HL-60 (cell line): ENCODE results near the gene SPON1.

ENCODE experiments used
- GABPA ChIP-seq: IDR thresholded peaks from 2 replicates; pipeline ENCODE4 v1.6.1; 2012; ENCODE audit warnings: low read depth
- POLR2AphosphoS5 ChIP-seq: IDR thresholded peaks from 2 replicates; pipeline ENCODE4 v1.6.1; 2012; ENCODE audit warnings: low read depth
- TF ChIP-seq, protein P1 (sequence below): IDR thresholded peaks from one replicate; pipeline ENCODE4 v1.5.1; 2011; ENCODE audit warnings: low read length, control low read depth, inconsistent platforms; ENCODE audit not compliant: insufficient read depth
- TF ChIP-seq, protein P2 (sequence below): IDR thresholded peaks from 2 replicates; pipeline ENCODE4 v1.6.1; 2012; ENCODE audit warnings: low read depth; ENCODE audit not compliant: insufficient replicate concordance

DNA sequence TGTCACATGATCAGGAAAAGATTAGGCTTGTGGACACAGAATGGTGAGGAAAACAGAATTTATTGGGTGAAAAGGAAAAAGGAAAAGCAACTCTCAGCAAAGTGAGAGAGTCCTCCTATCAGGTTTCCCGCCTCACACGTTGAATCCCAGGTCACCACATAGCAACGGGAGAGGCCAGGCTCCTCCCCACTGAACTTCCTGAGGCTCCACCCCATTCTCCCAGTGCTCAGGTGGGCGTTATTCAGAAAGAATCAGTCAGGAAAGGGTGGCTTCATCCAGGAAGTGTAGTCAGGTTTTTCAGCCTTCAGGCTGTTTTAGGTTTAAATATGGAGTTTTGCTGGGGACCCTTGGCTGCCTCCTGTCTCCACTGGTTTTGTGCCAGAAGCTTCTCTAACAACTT, 66.9 kb downstream of the SPON1 start:
- TF ChIP-seq, protein P1, sequence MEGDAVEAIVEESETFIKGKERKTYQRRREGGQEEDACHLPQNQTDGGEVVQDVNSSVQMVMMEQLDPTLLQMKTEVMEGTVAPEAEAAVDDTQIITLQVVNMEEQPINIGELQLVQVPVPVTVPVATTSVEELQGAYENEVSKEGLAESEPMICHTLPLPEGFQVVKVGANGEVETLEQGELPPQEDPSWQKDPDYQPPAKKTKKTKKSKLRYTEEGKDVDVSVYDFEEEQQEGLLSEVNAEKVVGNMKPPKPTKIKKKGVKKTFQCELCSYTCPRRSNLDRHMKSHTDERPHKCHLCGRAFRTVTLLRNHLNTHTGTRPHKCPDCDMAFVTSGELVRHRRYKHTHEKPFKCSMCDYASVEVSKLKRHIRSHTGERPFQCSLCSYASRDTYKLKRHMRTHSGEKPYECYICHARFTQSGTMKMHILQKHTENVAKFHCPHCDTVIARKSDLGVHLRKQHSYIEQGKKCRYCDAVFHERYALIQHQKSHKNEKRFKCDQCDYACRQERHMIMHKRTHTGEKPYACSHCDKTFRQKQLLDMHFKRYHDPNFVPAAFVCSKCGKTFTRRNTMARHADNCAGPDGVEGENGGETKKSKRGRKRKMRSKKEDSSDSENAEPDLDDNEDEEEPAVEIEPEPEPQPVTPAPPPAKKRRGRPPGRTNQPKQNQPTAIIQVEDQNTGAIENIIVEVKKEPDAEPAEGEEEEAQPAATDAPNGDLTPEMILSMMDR: no peak
- TF ChIP-seq POLR2AphosphoS5 (no peak), GABPA (no peak)
- TF ChIP-seq, protein P2, sequence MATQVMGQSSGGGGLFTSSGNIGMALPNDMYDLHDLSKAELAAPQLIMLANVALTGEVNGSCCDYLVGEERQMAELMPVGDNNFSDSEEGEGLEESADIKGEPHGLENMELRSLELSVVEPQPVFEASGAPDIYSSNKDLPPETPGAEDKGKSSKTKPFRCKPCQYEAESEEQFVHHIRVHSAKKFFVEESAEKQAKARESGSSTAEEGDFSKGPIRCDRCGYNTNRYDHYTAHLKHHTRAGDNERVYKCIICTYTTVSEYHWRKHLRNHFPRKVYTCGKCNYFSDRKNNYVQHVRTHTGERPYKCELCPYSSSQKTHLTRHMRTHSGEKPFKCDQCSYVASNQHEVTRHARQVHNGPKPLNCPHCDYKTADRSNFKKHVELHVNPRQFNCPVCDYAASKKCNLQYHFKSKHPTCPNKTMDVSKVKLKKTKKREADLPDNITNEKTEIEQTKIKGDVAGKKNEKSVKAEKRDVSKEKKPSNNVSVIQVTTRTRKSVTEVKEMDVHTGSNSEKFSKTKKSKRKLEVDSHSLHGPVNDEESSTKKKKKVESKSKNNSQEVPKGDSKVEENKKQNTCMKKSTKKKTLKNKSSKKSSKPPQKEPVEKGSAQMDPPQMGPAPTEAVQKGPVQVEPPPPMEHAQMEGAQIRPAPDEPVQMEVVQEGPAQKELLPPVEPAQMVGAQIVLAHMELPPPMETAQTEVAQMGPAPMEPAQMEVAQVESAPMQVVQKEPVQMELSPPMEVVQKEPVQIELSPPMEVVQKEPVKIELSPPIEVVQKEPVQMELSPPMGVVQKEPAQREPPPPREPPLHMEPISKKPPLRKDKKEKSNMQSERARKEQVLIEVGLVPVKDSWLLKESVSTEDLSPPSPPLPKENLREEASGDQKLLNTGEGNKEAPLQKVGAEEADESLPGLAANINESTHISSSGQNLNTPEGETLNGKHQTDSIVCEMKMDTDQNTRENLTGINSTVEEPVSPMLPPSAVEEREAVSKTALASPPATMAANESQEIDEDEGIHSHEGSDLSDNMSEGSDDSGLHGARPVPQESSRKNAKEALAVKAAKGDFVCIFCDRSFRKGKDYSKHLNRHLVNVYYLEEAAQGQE: no peak
